ENCODE data around the gene AIPL1.

GRCh38 chr17:6392609-6393350 lies 42.1 kb downstream of the AIPL1 start:
- no peak for TF ChIP-seq CTCF (IDR thresholded peaks at IDR 0.05)
- TF ChIP-seq ZFX (IDR thresholded peaks at IDR 0.05; ENCODE audit: borderline replicate concordance): no peak

All from 22Rv1 (cell line).